HCT116 (cell line): ENCODE data around the gene VPS37D. TPM values are rescaled to one million over a fixed set of nuclear protein-coding genes. Genes with fewer than 3 reads are reported as not detected.

Experiments
- ATAC-seq: fragments of 200-7000 bp; cut with Tn5 transposase; 2 replicates; pipeline ENCODE4 v1.9.1; 2020; ENCODE audit warnings: mild to moderate bottlenecking, moderate library complexity
- BruUV-seq: library from RNA; stranded (reverse); fragments of 400-500 nt; replicated peaks from 2 replicates; lab custom pipeline; 2021; lab: Mats Ljungman, UMichigan
- CTCF ChIA-PET: fragments of 300-600 bp; sonication (Branson Sonifier 250); formaldehyde crosslinking; loops from one replicate; lab custom pipeline; 2021; ENCODE audit warnings: antibody characterized with exemption; lab: Charles Lee
- POLR2A ChIA-PET: fragments of 300-600, 350-600 bp; sonication (Branson Sonifier 250); formaldehyde crosslinking; loops from one replicate; lab custom pipeline; 2021; ENCODE audit warnings: antibody characterized with exemption; lab: Charles Lee
- RAD21 ChIA-PET, 2 experiments: fragments of 300-600 bp; sonication (Branson Sonifier 250); formaldehyde crosslinking; loops; one replicate each; lab custom pipeline; 2023; ENCODE audit warnings: low total read pairs in 2 of 2; ENCODE audit not compliant: uncharacterized antibody in 2 of 2, unreplicated experiment in 2 of 2, low non-redundant PET in 1 of 2; lab: Charles Lee
- DNase-seq: peaks from one replicate; pipeline ENCODE4 v3.0.0-alpha.2; 2010; ENCODE audit warnings: low read depth, low spot score
- H2AFZ ChIP-seq: fragments of 200-600 bp; shearing (Covaris generic), sonication (generic); 2 replicates; pipeline ENCODE4 v1.6.1; 2017; ENCODE audit warnings: low read depth, mixed run types, mixed read lengths, antibody characterized with exemption, low read length; ENCODE audit not compliant: poor library complexity, severe bottlenecking
- H3K27ac ChIP-seq: 2 replicates; pipeline ENCODE4 v1.5.1; 2012; ENCODE audit warnings: low read depth, low read length
- H3K27me3 ChIP-seq: fragments of 200-600 bp; sonication (generic); 2 replicates; pipeline ENCODE4 v1.6.1; 2016; ENCODE audit warnings: mixed run types, low read length, mixed read lengths; ENCODE audit not compliant: insufficient read depth
- H3K36me3 ChIP-seq, 2 experiments: fragments of 200-500 bp in 1 of 2; fragments of 200-600 bp in 1 of 2; sonication (Bioruptor generic) in 1 of 2; sonication (generic) in 1 of 2; 2 replicates each; pipeline versions ENCODE4 v1.5.1 to v1.6.1; 2014 to 2016; ENCODE audit warnings: low read length in 2 of 2, inconsistent platforms in 1 of 2, mixed read lengths in 1 of 2, mixed run types in 1 of 2; ENCODE audit not compliant: insufficient read depth in 2 of 2, control insufficient read depth in 1 of 2
- H3K4me1 ChIP-seq, 2 experiments: fragments of 200-600 bp in 1 of 2; sonication (generic) in 1 of 2; 2 replicates each; pipeline versions ENCODE4 v1.5.1 to v1.6.1; 2012 to 2017; ENCODE audit warnings: low read length in 2 of 2, inconsistent platforms in 1 of 2, mild to moderate bottlenecking in 1 of 2, mixed read lengths in 1 of 2, mixed run types in 1 of 2, moderate library complexity in 1 of 2; ENCODE audit not compliant: insufficient read depth in 2 of 2, control insufficient read depth in 1 of 2
- H3K4me2 ChIP-seq: fragments of 200-600 bp; sonication (generic); 2 replicates; pipeline ENCODE4 v1.6.1; 2017; ENCODE audit warnings: mixed run types, low read length, mixed read lengths
- H3K4me3 ChIP-seq, 2 experiments: fragments of 200-600 bp in 1 of 2; sonication (generic) in 1 of 2; replicated peaks in 1 of 2; 2 replicates each; pipeline ENCODE4 v1.5.1; 2011 to 2016; ENCODE audit warnings: low read length in 2 of 2, control low read depth in 1 of 2, low read depth in 1 of 2, mild to moderate bottlenecking in 1 of 2, mixed read lengths in 1 of 2, mixed run types in 1 of 2
- H3K79me2 ChIP-seq: fragments of 200-600 bp; sonication (generic); 2 replicates; pipeline ENCODE4 v1.6.1; 2017; ENCODE audit warnings: mild to moderate bottlenecking, mixed run types, low read length, moderate library complexity, mixed read lengths; ENCODE audit not compliant: insufficient read depth
- H3K9ac ChIP-seq: fragments of 200-600 bp; sonication (generic); 2 replicates; pipeline ENCODE4 v1.6.1; 2016; ENCODE audit warnings: low read length, mixed read lengths
- H3K9me2 ChIP-seq: fragments of 200-600 bp; sonication (generic), shearing (Covaris generic); 2 replicates; pipeline ENCODE4 v1.6.1; 2017; ENCODE audit warnings: mixed run types, mild to moderate bottlenecking, moderate library complexity; ENCODE audit not compliant: insufficient read depth
- H3K9me3 ChIP-seq, 2 experiments: fragments of 200-500 bp in 1 of 2; fragments of 200-600 bp in 1 of 2; sonication (Bioruptor generic) in 1 of 2; sonication (generic) in 1 of 2; 2 replicates each; pipeline ENCODE4 v1.6.1; 2014 to 2017; ENCODE audit warnings: low read length in 2 of 2, mixed read lengths in 2 of 2, inconsistent platforms in 1 of 2, low read depth in 1 of 2, mild to moderate bottlenecking in 1 of 2, mixed run types in 1 of 2, moderate library complexity in 1 of 2; ENCODE audit not compliant: control insufficient read depth in 1 of 2, insufficient read depth in 1 of 2
- H4K20me1 ChIP-seq: fragments of 200-600 bp; sonication (generic), shearing (Covaris generic); 2 replicates; pipeline ENCODE4 v1.6.1; 2017; ENCODE audit warnings: mixed run types, mild to moderate bottlenecking, moderate library complexity; ENCODE audit not compliant: insufficient read depth
- ATF3 ChIP-seq: IDR thresholded peaks from 2 replicates; pipeline ENCODE4 v1.6.1; 2012
- CBX3 ChIP-seq: IDR thresholded peaks from 2 replicates; pipeline ENCODE4 v1.6.1; 2012; ENCODE audit warnings: low read depth
- CEBPB ChIP-seq: IDR thresholded peaks from 2 replicates; pipeline ENCODE4 v1.6.1; 2012; ENCODE audit warnings: low read depth
- EGR1 ChIP-seq: IDR thresholded peaks from 2 replicates; pipeline ENCODE4 v1.6.1; 2012; ENCODE audit warnings: low read depth
- EZH2phosphoT487 ChIP-seq: fragments of 200-600 bp; IDR thresholded peaks from 2 replicates; pipeline ENCODE4 v1.6.1; 2018; ENCODE audit warnings: antibody characterized with exemption, borderline replicate concordance
- POLR2AphosphoS5 ChIP-seq: IDR thresholded peaks from 2 replicates; pipeline ENCODE4 v1.6.1; 2011; ENCODE audit warnings: mild to moderate bottlenecking, low read depth, low read length, moderate library complexity
- SP1 ChIP-seq: IDR thresholded peaks from 2 replicates; pipeline ENCODE4 v1.6.1; 2012; ENCODE audit warnings: low read depth
- TCF7L2 ChIP-seq: IDR thresholded peaks from 2 replicates; pipeline ENCODE4 v1.7.0; 2011; ENCODE audit warnings: borderline replicate concordance, inconsistent platforms; ENCODE audit not compliant: insufficient read depth, insufficient read length; ENCODE audit errors: extremely low read depth
- ZNF274 ChIP-seq: fragments of 200-500 bp; sonication (Bioruptor generic); IDR thresholded peaks from 2 replicates; pipeline ENCODE4 v1.6.1; 2014; ENCODE audit warnings: mild to moderate bottlenecking, low read depth, low read length, inconsistent platforms
- intact Hi-C: fragments of 100-400 bp; cut with micrococcal nuclease; formaldehyde crosslinking; loops from 2 replicates; pipeline ENCODE4 v1.10.0; 2022
- total RNA-seq: library from RNA; stranded (reverse); gene quantifications from one replicate; pipeline ENCODE4 v1.2.1, GENCODE V29; 2021; ENCODE audit not compliant: unreplicated experiment
- TF ChIP-seq, protein P1 (sequence below): IDR thresholded peaks from 2 replicates; pipeline ENCODE4 v1.6.1; 2011; ENCODE audit warnings: mild to moderate bottlenecking, low read length, moderate library complexity; ENCODE audit not compliant: insufficient replicate concordance; ENCODE audit errors: extremely low read depth

The VPS37D gene
- total RNA-seq, 1 experiment from 2014 or later = 9.5 TPM

- CTCF ChIA-PET = no interaction called here
- peaks cover 46 to 77% of the 10 kb centered on the region in 2 experiments for H3K36me3 ChIP-seq
Observed at GRCh38 chr7:73690646-73691045, 23.0 kb downstream of the VPS37D start.

DNA sequence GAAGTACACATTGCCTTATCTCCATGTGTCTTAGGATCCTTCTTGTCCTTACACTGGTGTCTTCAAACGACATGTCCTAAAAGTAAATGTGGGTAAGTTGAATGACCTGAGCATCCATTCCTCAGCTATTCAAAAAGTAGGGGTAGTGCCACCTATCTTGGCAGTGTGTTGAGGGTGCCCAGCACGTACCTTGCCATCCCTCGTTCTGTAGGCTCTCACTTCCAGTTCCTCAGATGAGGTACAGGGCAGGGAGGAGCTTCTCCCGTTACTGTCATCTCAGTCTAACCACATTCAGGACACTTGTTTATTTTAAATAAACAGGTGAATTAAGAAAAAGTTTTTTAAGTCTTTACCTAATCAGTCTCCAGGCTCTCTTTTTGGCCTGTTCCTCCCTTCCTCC is 28.7 kb downstream of the VPS37D start:
- ATAC-seq (no peak), DNase-seq (no peak)
- H3K9ac ChIP-seq = no peak overlapping the region
- no peak overlapping the region for H3K27ac ChIP-seq
- CTCF ChIA-PET = no interaction called here
- RAD21 ChIA-PET = no interaction called here
- 0 out of 2 replicates have a peak, but pooled peaks cover 3% of the 10 kb centered on the region for H4K20me1 ChIP-seq
- H2AFZ ChIP-seq = no peak overlapping the region
- no peaks in the 10 kb centered on the region for H3K9me3 ChIP-seq
- H3K9me2 ChIP-seq = no peaks in the 10 kb centered on the region
- intact Hi-C loops = no loop called here
- TF ChIP-seq EZH2phosphoT487 (no peak), TCF7L2 (no peak), CEBPB (no peak), SP1 (no peak), EGR1 (no peak), ATF3 (no peak)
- TF ChIP-seq, protein P1, sequence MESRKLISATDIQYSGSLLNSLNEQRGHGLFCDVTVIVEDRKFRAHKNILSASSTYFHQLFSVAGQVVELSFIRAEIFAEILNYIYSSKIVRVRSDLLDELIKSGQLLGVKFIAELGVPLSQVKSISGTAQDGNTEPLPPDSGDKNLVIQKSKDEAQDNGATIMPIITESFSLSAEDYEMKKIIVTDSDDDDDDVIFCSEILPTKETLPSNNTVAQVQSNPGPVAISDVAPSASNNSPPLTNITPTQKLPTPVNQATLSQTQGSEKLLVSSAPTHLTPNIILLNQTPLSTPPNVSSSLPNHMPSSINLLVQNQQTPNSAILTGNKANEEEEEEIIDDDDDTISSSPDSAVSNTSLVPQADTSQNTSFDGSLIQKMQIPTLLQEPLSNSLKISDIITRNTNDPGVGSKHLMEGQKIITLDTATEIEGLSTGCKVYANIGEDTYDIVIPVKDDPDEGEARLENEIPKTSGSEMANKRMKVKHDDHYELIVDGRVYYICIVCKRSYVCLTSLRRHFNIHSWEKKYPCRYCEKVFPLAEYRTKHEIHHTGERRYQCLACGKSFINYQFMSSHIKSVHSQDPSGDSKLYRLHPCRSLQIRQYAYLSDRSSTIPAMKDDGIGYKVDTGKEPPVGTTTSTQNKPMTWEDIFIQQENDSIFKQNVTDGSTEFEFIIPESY = no peak
- H3K4me2 ChIP-seq = no peak overlapping the region
- H3K4me3 ChIP-seq = no peak overlapping the region
- H3K4me1 ChIP-seq = peaks cover 0 to 5% of the 10 kb centered on the region in 2 experiments; a peak in 2 of 4 replicates
- H3K36me3 ChIP-seq = peaks cover 41 to 78% of the 10 kb centered on the region in 2 experiments
- BruUV-seq = no TSS peak
- POLR2A ChIA-PET = interaction anchor here (1.8 kb wide), 1 partner anchor 11 kb away, joined by 6 read pairs; no protein-coding TSS in a partner anchor
- no peaks in the 10 kb centered on the region for H3K27me3 ChIP-seq
- peaks cover 22% of the 10 kb centered on the region for H3K79me2 ChIP-seq

More at GRCh38 chr7:73690646-73691045, 23.0 kb downstream of the VPS37D start:
- no peak overlapping the region for H3K4me3 ChIP-seq
- DNase-seq (no peak), ATAC-seq (no peak)
- H3K9me3 ChIP-seq = no peaks in the 10 kb centered on the region
- no peak overlapping the region for H2AFZ ChIP-seq
- ChIA-PET POLR2A (interaction anchor here (1.2 kb wide), 1 partner anchor 16 kb away, joined by 3 read pairs; no protein-coding TSS in a partner anchor), RAD21 (no interaction called here)
- no peak overlapping the region for H3K4me2 ChIP-seq
- H3K9me2 ChIP-seq = no peaks in the 10 kb centered on the region
- intact Hi-C loops = no loop called here
- no TSS peak for BruUV-seq
- H3K27ac ChIP-seq = no peak overlapping the region
- no peaks in the 10 kb centered on the region for H3K4me1 ChIP-seq
- H3K9ac ChIP-seq = no peak overlapping the region
- TF ChIP-seq TCF7L2 (no peak), CBX3 (no peak), ZNF274 (no peak), EGR1 (no peak), POLR2AphosphoS5 (no peak)
- H4K20me1 ChIP-seq = no peaks in the 10 kb centered on the region
- H3K27me3 ChIP-seq = no peaks in the 10 kb centered on the region
- H3K79me2 ChIP-seq = peaks cover 77% of the 10 kb centered on the region
